NCI-H187 treated with DMSO at 0.1 percent for 48 hours (cell line): ENCODE measurements around the gene TH.

Experiments used
- DNase-seq: peaks from one replicate; lab custom pipeline; 2025; lab: John Stamatoyannopoulos, UW

Gene TH

DNA sequence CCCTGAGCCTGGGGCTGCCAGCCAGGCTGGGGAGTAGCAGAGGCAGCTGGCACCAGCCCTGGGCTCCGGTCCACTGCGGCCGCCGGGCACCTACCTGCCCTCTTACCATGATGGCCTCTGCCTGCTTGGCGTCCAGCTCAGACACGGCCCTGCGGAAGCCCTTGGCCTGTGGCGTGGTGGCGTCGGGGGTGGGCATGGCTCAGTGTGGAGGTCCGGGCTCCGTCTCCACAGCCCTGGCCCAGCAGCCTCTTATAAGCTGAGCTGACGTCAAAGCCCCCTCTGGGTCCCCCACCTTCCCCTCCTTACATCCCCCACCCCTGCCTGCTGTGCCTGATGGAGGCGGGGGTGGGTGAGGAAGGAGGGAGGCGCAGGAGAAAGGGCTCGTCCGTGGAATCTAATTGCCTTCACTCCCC, at the start of gene TH:
TH (minus strand) TSS at position 225 of the 413 bp plus-strand sequence; CDS start at position 196, 29 bp downstream.
- no peak for DNase-seq

DNA sequence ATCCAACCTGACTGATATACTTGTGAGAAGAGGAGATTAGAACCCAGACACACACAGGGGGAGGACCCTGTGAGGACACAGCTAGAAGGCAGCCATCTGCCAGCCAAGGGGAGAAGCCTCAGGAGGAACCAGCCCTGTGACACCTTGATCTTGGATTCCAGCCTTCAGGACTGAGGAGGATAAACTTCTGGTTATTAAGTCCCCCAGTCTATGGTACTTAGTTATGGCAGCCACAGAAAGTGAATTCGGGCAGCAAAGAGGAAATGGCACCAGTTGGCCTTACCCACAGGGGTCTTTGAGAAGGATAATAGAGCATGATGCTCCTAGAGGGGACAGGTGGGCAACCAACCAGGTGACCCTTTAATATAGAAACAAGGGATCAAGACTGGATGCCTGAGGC, 49.4 kb upstream of the TH start:
- no peak for DNase-seq

DNA sequence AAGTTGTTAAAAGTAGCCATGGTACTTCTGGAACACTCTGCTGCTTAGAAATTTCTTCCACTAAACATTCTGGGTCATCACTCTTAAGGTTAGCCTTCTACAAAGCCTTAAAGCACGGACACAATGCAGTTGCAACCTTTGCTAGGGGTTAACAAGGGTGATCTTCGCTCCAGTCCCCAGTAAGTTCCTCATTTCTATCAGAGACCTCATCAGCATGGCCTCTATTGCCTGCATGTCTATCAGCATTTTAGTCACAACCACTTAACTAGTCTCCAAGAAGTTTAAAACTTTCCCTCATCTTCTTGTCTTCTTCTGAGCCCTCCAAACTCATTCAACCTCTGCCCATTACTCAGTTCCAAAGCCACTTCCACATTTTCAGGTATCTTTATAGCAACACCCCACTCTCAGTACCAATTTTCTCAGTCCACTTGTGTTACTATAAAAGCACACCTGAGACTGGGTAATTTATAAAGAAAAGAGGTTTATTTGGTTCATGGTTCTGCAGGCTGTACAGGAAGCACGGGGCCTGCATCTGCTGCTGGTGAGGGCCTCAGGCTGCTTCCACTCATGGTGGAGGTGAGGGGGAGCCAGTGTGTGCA, 48.7 kb upstream of the TH start:
- no peak for DNase-seq

DNA sequence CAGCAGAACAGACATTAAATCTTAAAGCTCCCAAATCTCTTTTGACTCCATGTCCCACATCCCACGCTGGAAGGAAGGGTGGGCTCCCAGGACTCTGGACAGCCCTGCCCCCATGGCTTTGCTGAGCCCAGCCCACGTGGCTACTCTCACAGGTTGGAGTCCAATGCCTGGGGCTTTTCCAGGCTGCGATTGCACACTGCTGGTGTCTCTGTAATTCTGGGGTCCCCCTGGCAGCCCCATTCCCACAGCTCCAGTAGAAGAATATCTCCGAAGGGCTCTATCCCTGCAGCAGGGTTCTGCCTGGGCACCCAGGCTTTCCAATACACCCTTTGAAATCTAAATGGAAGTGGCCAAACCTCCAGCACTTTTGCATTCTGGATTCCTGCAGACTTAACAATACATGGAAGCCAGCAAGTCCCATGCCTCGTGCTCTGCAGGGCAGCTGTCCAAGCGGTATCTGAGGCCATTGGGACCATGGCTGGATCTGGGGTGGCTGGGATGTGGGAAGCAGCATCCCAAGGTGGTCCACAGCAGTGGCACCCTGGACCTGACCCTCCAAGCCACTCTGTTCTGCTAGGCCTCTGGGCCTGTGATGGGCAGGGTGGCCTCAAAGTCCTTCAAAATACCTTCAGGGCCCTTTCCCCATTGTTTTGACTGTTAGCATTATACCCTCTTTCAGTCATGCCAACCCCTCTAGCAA, 47.9 kb upstream of the TH start:
- no peak for DNase-seq

DNA sequence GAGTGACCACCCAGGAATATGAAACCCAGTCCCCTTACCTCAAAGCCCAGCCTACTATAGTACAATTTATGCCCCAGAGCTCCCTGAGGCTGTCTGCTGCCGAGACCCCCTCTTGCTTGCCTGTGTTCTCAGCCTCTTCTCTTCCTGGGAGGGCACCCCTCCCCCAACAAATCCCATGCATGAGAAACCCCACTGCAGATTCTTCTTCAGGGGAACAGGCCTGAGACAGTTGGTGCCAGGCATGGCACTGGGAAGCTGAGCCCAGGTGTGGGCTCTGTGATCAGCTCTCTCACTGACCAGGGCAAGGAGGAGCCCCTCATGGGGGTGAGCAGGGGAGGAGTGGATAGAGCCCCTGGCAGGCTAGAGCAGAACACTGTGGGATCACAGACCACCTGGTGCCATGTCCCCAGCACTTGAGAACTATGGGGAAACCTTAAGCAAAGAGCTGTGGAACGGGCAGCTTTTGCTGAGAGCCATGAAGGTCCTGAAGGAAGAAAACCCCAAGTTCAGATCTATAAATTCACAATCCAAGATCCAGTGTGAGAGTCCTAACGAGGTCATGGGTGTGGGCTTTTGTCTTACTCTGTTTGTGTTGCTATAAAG, 46.5 kb upstream of the TH start:
- DNase-seq, result no peak

DNA sequence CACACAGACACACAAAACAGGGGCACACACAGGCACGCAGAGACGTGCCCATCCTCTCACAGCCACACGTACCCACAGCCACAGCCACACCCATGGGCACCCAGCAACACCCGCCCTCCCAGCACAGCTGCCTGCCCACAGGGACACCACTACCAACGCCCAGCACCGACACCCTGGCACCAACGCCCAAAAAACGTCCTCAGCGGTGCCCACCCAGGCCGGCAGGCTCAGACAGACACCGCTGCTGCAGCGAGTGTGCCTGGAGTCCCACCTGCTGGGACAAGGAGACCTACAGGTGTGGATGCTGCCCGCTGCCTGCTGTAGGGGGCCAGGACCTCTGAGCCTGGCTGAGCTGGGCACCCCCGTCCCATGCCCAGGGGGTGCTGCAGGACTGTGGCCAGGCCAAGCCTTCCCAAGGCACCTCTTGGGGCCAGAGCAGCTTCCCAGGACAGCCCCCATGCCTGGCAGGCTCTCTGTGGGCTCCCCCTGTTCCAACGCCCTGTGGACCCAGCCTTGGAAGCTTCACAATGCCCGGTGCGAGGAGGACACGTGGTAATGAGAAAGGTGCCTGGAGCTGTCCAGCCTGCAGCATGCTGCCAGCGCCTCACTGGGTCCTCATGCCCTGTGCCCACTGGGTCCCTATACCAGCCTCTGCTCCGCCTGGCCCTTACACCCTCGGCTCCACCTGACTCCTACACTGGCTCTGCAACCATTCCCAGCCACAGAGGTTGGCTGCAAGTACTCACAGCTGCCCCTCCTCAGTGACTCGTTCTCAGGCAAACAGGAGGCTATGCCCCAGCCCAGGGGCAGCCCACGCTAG, 45.8 kb upstream of the TH start:
- no peak for DNase-seq

DNA sequence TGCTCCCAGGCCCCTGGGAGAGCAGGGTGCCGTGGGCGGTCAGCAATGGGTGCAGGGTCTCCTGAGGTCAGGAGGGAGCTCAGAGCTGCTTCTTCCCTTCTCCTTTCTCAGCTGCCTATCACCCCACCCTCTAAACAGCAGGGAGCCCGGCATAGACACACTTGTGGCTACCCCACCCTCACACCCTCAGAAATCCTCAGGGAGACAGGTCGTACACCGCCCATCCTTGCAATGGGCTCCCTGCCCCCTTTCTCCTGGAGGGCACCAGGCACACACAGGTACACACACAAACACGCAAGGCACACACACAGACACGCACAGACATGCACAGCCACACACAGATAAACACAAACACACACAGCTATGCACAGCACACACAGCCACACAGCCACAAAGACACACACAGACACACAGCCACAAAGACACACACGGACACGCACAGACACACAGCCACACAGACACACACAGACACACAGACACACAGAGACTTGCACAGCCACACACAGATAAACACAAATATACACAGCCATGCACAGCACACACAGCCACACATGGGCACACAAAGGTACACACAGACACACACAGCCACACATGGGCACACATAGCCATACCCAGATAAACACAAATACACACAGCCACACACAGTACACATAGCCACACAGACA, 44.9 kb upstream of the TH start:
- no peak for DNase-seq

DNA sequence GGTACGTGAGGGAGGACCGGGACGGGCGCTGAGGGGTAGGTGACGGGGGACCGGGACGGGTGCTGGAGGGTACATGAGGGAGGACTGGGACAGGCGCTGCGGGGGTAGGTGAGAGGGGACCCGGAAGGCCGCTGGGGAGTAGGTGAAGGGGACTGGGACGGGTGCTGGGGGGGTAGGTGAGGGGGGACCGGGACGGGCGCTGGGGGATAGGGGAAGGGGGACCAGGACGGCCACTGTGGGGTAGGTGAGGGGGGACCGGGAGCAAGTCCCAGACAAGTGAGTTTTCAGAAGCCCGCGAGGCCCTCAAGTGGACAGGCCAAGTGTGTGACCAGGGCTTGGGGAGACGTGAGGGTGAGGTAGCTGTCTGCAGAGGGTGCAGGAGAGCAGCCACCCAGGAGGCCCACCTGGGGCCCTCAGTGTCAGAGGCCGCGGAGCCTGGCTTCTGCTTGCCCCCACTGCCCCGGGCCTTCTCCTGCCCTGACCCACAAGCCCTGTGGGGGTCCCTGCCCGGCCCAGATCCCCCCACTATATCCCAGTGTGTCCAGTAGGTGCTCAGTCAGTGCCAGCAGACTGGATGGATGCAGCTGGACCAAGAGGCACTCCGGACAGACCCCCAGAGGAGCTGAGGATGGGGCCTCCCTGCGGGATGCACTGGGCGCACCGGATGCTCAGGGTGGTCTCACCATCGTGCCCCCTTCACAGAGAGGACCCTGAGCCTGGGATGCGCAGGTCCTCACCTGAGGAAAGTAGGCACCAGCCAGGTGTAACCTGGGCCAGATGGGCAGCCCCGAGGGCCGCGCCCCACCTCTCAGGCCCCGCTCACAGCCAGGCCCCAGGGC, 44.2 kb upstream of the TH start:
- no peak for DNase-seq

DNA sequence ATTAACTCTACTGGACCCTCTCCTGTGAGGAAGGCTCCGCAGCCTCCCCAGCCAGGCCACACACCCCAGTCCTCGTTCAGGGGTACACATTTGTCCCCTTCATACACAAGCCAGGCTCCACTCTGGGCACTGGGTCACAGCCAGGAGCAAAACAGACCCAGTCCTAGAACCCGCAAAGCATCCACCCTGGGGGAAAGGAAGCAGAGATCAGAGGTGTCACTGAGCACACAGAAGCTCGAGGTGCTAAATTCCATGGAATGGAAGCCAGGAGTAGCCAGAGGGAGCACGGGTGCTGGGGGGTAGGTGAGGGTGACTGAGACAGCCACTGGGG, 43.6 kb upstream of the TH start:
- DNase-seq, result no peak

DNA sequence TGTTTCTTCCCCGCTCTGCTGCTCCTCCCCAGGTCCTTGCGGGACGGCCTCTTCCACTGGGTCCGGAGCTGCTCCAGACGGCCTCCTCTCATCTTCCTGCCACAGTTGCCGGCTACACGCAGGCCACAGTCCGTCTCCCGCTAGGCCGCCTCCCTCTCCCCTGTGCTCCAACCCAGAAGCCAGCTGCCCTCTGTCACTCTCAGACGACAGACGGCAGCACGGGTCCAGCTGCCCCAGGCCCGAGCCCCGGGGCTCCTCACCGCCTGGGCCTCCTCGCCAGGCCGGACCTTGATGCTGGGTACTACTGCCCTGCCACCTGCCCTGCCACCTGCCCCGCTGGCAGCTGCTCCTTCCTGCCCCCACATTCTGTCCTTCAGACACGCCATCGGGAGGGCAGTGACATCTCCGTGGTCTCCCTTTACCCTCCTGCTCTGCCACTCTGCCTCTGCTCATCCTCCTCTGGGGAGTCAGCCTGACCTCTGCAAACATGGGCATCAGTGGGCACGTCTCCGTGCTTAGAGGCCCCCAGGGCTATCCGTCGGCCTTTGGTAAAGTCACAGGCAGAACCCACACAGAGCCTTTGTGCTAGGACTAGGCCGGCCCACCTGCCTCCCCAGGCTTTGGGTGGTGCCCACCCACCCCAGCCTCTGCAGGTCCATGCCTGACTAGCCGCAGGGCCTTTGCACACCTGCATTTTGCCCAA, 43.1 kb upstream of the TH start:
- no peak for DNase-seq

DNA sequence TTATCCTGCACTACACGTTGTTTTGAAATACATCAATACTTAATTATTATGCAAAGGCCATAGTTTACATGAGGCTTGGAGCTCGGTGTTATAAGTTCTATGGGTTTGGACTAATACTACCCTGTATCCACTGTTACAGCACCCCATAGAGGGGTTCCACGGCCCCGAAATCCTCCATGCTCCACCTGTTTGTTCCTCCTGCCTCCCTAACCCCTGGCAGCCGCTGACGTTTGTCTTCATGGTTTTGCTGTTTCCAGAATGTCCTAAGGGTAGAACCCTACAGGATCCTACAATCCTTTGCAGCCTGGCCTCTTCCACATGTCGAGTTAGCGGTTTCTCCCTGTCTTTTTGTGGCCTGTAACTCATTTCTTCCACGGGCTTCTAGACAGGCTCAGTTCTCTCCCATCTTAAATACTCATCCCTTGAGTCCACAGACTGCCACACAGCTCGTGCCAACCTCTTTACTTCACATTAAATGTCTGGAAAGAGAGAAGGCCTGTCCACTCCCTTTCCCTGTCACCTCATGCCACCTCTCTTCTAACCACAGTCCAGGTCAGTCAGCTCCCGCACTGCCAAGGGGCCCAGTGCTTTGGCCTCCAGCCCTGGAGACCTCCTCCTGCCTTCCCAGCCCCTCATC, 42.4 kb upstream of the TH start:
- no peak for DNase-seq

DNA sequence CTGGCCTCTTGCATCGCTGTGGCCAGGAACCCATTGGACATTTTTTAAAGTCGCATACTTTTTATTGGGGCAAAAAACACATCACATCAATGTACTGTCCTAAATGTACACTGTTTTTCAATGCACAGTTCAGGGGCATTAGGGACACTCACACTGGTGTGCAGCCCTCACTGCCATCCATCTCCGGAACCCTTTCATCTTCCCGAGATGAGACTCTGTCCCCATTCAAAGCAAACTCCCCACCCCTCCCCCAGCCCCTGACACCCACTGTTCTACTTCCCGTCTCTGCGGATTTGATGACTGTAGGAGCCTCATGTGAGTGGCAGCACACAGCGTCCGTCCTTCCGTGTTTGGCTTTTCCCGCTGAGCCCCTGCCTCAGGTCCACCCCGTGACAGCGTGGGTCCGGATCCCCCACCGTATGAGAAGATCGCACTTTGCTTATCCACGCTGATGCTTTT, 41.8 kb upstream of the TH start:
- no peak for DNase-seq

DNA sequence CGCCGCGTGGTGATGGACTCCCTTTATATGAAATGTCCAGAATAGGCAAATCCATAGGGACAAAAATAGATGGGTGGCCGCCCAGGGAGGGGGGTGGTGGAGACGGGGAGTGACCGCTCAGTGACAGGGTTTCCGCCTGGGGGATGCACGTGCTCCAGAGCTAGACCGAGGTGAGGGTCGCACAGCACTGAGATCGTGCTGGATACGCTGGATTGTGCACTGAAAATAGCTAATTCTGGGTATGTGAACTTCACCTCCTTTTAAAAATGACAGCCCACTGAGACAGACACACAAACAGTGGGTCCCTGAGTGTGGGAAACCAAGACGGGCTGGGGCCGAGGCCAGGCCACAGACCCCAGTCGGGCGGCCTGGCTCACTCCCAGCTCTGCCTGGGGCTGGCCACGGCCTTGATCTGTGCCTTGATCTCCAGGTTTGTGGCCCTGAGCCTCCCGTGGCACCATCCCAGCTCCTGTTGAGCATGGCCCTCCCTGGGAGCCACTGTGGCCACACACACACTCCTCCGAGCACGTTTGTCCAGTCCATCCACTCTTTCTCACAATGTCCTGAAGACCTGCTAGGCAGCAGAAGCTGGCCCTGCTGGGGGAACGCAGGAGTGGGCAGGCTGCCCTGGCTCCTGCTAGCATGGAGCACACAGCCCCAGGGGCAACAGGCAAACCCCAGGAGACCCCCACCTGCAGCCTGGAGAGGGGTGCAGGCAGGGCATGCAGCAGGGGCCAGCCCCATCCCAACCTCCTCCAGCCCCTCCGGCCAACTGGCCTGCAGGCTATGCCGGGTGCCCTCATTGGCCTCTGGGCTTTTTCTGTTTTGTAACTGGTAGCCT, 41.0 kb upstream of the TH start:
- DNase-seq, result no peak

DNA sequence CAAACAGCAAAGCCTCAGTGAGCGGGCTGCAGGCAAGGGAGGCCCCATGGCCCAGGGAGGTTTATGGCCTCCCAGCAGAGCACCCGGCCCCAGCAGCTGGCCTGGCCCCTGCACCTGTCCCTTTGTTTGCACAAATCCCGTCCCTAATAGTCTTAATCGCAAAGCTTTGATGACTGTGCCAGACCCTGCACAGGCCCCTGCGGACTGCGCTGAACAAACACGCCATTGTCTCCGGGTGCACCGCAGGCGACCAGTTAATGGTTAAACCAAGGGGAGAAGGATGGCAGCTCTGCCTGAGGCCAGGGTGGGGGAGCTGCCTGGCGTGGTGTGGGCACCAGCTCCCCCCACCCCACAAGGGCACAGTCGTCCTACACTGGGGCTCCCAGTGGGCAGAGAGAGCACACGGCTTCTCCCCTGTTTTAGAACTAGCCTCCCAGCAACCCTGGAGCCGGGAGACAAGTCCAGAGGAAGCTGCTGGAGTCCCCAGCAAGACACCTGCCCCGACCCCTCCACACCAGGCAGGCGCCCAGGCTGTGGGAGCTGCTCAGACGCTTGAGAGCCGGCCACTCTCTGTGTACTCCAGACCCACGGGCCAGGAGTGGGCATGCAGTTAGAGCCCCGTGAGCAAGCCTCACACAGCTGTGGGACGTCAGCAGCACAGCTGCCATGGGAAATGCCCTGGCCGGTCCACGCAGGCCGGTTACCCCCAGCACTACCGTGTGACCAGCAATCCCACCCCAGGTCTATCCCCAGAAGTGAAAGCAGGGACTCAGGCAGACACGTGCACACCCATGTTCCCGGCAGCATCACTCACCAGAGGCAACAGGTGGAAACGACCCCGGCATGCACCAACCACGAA, 39.7 kb upstream of the TH start:
- DNase-seq, result no peak

DNA sequence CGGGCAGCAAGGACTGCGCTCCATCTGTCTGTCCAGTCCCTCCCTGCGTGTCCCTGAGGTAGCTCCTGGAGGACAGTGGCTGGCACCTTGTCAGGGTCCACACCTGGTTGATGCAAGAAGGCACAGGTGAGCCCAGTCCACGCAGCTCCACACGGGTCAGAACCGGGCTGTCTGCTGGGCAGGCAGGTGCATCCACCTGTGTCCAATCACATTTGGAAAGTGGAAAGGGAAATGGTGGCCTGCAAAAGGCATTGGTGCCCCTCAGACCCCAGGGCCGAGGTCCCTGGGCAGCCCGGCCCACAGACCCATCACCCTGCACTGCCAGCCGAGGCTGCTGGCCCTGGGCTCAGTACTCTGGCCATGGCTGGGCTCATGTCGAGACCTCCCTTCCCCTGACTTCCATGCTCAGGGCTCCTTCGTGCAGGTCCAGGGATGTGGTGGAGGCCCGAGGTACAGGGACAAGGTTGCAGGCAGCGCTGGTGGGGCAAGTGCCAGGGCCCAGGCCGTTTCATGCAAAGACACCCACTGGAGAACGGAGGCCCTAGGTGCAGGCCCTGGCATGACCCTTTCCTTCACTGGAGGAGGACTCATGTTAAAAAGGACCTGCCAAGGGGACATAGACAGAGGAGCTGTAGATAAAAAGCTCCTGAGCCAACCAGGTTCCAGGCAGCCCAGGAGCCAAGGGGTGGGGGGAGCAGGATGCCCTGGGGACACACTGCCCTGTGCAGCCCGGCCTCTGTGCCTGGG, 38.9 kb upstream of the TH start:
- DNase-seq, result no peak

DNA sequence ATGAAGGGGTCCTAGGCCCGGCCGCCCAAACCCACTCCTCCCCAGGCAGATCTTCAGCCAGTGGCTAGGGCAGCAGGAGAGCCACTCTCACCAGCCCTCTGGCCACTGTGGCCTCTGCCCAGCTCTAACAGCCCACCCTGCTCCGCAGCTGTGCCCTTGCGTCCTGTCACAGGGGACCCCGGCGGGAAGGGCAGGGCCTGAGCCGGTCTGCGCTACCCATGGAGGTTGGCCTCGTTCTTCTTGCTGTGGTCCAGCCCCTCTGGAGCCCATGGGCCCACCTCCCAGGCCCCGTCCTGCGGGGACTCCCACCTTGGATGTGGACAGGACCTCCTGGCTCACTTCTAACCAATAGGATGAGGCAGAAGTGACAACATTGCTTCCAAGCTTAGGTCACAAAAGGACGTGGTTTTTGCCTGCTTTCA, 38.3 kb upstream of the TH start:
- no peak for DNase-seq

DNA sequence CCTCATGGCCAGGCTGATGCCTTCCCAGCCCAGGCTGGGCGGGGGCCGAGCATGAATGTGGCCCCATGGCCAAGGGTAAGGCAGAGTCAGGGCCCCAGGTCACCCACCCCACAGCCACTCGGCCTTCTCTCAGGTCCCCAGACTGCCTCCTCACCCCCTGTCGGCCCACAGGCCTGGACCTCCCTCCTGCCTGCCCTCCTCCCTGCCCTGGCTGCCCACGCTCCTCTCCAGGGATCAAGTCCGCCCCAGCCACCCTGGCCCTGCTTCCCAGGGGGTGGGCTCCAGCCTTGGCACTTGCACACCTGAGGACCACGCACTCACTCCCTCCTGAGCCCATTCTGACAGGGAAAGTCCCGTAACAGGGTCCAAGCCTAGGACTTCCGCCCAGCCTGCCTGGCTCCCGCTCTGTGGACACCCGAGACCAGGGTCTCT, 37.8 kb upstream of the TH start:
- no peak for DNase-seq
